Testis (tissue), 2 donors: Measurements from ENCODE around the gene MGAT4C.

Source experiments
- POLR2A ChIP-seq: fragments of 450-650 bp; IDR thresholded peaks from one replicate; pipeline ENCODE4 v1.6.1; 2017; ENCODE audit warnings: antibody characterized with exemption, mild to moderate bottlenecking, moderate library complexity
- TF ChIP-seq, protein P1 (sequence below), 3 experiments: fragments of 450-650 bp in 2 of 3; fragments of 200-600 bp in 1 of 3; sonication (generic) in 1 of 3; IDR thresholded peaks; one replicate each; pipeline ENCODE4 v1.5.1; 2016 to 2019; ENCODE audit warnings: antibody characterized with exemption in 3 of 3, mild to moderate bottlenecking in 2 of 3, moderate library complexity in 1 of 3

GRCh38 chr12:86275356-86275755 is 19.2 kb upstream of the MGAT4C start:
- TF ChIP-seq, protein P1, sequence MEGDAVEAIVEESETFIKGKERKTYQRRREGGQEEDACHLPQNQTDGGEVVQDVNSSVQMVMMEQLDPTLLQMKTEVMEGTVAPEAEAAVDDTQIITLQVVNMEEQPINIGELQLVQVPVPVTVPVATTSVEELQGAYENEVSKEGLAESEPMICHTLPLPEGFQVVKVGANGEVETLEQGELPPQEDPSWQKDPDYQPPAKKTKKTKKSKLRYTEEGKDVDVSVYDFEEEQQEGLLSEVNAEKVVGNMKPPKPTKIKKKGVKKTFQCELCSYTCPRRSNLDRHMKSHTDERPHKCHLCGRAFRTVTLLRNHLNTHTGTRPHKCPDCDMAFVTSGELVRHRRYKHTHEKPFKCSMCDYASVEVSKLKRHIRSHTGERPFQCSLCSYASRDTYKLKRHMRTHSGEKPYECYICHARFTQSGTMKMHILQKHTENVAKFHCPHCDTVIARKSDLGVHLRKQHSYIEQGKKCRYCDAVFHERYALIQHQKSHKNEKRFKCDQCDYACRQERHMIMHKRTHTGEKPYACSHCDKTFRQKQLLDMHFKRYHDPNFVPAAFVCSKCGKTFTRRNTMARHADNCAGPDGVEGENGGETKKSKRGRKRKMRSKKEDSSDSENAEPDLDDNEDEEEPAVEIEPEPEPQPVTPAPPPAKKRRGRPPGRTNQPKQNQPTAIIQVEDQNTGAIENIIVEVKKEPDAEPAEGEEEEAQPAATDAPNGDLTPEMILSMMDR (IDR thresholded peaks at IDR 0.05), result no peak
- TF ChIP-seq POLR2A, result no peak
